SK-N-SH (cell line): ENCODE measurements around the gene ZNF746. TPM values are rescaled to one million over a fixed set of nuclear protein-coding genes. Genes with fewer than 3 reads are reported as not detected.
A peak's percentile ranks its signal among the peaks of the same experiment; 100 is the strongest.

Experiments used
- CHD2 ChIP-seq: fragments of 150-350 bp; IDR thresholded peaks from 2 replicates; pipeline ENCODE4 v1.6.1; 2018; ENCODE audit warnings: low read length; ENCODE audit not compliant: partially characterized antibody
- CTCF ChIP-seq: fragments of 200-600 bp; sonication (generic); IDR thresholded peaks from 2 replicates; pipeline ENCODE4 v1.6.1; 2017; ENCODE audit warnings: antibody characterized with exemption, mild to moderate bottlenecking, moderate library complexity
- ELF1 ChIP-seq: IDR thresholded peaks from 2 replicates; pipeline ENCODE4 v1.4.0; 2012
- FOSL2 ChIP-seq: IDR thresholded peaks from 2 replicates; pipeline ENCODE4 v1.4.0; 2012; ENCODE audit warnings: low read depth, mild to moderate bottlenecking, moderate library complexity, borderline replicate concordance
- FOXJ3 ChIP-seq: sonication (generic); formaldehyde crosslinking; IDR thresholded peaks from 2 replicates; pipeline ENCODE4 v1.5.1; 2020; ENCODE audit warnings: mild to moderate bottlenecking, missing genetic modification reagents
- FOXM1 ChIP-seq: IDR thresholded peaks from 2 replicates; pipeline ENCODE4 v1.4.0; 2012; ENCODE audit warnings: low read depth, mild to moderate bottlenecking
- GABPA ChIP-seq: IDR thresholded peaks from 2 replicates; pipeline ENCODE4 v1.4.0; 2012; ENCODE audit warnings: low read depth, mild to moderate bottlenecking
- GATA2 ChIP-seq: sonication (generic); formaldehyde crosslinking; IDR thresholded peaks from 2 replicates; pipeline ENCODE4 v1.5.0; 2020; ENCODE audit warnings: mild to moderate bottlenecking, missing genetic modification reagents
- IRF3 ChIP-seq: fragments of 150-350 bp; IDR thresholded peaks from 2 replicates; pipeline ENCODE4 v1.6.1; 2016; ENCODE audit warnings: mild to moderate bottlenecking, low read depth, low read length
- JUND ChIP-seq: IDR thresholded peaks from 2 replicates; pipeline ENCODE4 v1.4.0; 2012
- MAX ChIP-seq: IDR thresholded peaks from 2 replicates; pipeline ENCODE4 v1.4.0; 2012; ENCODE audit warnings: low read depth
- MEF2A ChIP-seq: IDR thresholded peaks from 2 replicates; pipeline ENCODE4 v1.4.0; 2012; ENCODE audit warnings: low read depth, borderline replicate concordance
- MXI1 ChIP-seq: IDR thresholded peaks from 2 replicates; pipeline ENCODE4 v1.6.1; 2012; ENCODE audit warnings: mild to moderate bottlenecking, low read depth, low read length, improper control_type of control experiment
- NRF1 ChIP-seq: IDR thresholded peaks from 2 replicates; pipeline ENCODE4 v1.6.1; 2012; ENCODE audit warnings: low read depth, mild to moderate bottlenecking, low read length
- POLR2AphosphoS5 ChIP-seq: IDR thresholded peaks from 2 replicates; pipeline ENCODE4 v1.6.1; 2012; ENCODE audit warnings: low read depth, low read length
- RCOR1 ChIP-seq: fragments of 150-350 bp; IDR thresholded peaks from 2 replicates; pipeline ENCODE4 v1.6.1; 2017; ENCODE audit warnings: antibody characterized with exemption, low read length
- RXRA ChIP-seq: IDR thresholded peaks from 2 replicates; pipeline ENCODE4 v1.4.0; 2012; ENCODE audit warnings: low read depth, mild to moderate bottlenecking, borderline replicate concordance
- SIN3A ChIP-seq: IDR thresholded peaks from 2 replicates; pipeline ENCODE4 v1.6.1; 2012; ENCODE audit warnings: low read depth, mild to moderate bottlenecking, low read length, moderate library complexity, borderline replicate concordance
- SMC3 ChIP-seq: IDR thresholded peaks from 2 replicates; pipeline ENCODE4 v1.6.1; 2012; ENCODE audit warnings: low read depth, low read length, improper control_type of control experiment
- TAF1 ChIP-seq: IDR thresholded peaks from 2 replicates; pipeline ENCODE4 v1.6.1; 2012; ENCODE audit warnings: low read depth, mild to moderate bottlenecking, low read length, moderate library complexity, borderline replicate concordance
- TCF12 ChIP-seq: IDR thresholded peaks from 2 replicates; pipeline ENCODE4 v1.4.0; 2012
- TEAD4 ChIP-seq: IDR thresholded peaks from 2 replicates; pipeline ENCODE4 v1.4.0; 2012; ENCODE audit warnings: mild to moderate bottlenecking, borderline replicate concordance; ENCODE audit not compliant: insufficient read depth
- YY1 ChIP-seq: IDR thresholded peaks from 2 replicates; pipeline ENCODE4 v1.4.0; 2012; ENCODE audit warnings: low read depth, mild to moderate bottlenecking
- ZBTB33 ChIP-seq: IDR thresholded peaks from 2 replicates; pipeline ENCODE4 v1.4.0; 2012; ENCODE audit warnings: low read depth, borderline replicate concordance
- polyA plus RNA-seq, 3 experiments: library from polyadenylated mRNA; depleted of rRNA; stranded (reverse); fragments of >200 nt; gene quantifications; 2 replicates each; pipeline ENCODE4 v1.2.3, GENCODE V29; 2012

Gene ZNF746
- polyA plus RNA-seq, 1 of the 3 experiments (the other 2 are of a cell fraction), result 11.1 TPM

- TF ChIP-seq MEF2A (no peak; the same call in 1 of the 2 replicates), JUND (no peak), CTCF (peak; percentile 66), YY1 (peak; percentile 92), POLR2AphosphoS5 (peak; percentile 66), FOXJ3 (CRISPR knock-in tag) (no peak), MXI1 (peak; percentile 85), SIN3A (peak; percentile 92), NRF1 (no peak), GABPA (peak; percentile 45), IRF3 (no peak), SMC3 (peak; percentile 23; the same call in 1 of the 2 replicates), ELF1 (peak; percentile 47; the same call in 1 of the 2 replicates), RXRA (no peak), RCOR1 (peak; percentile 37; the same call in 1 of the 2 replicates), TAF1 (peak; percentile 95), GATA2 (CRISPR knock-in tag) (no peak), FOSL2 (no peak), ZBTB33 (no peak), TCF12 (no peak; the same call in 1 of the 2 replicates), CHD2 (peak; percentile 78), TEAD4 (no peak), MAX (peak; percentile 90), FOXM1 (no peak)
These were observed 36.9 kb downstream of the ZNF746 start, which contains the start of gene ZNF777 (continued) for GRCh38 chr7:149460493-149461277.
